Measurements from ENCODE around the gene UMPS.

The UMPS gene

GRCh38 chr3:124699051-124699450 is 31.2 kb upstream of the UMPS start:
- no peak for TF ChIP-seq CTCF (IDR thresholded peaks at IDR 0.05)

- TF ChIP-seq CTCF (IDR thresholded peaks at IDR 0.05) = no peak
These were observed 30.4 kb upstream of the UMPS start for GRCh38 chr3:124699686-124700396.

- TF ChIP-seq CTCF (IDR thresholded peaks at IDR 0.05) = no peak
These were observed 29.2 kb upstream of the UMPS start for GRCh38 chr3:124700880-124701684.

- TF ChIP-seq CTCF (IDR thresholded peaks at IDR 0.05) = no peak
These were observed 28.6 kb upstream of the UMPS start for GRCh38 chr3:124701687-124702086.

GRCh38 chr3:124702950-124703349 is 27.3 kb upstream of the UMPS start:
- TF ChIP-seq CTCF (IDR thresholded peaks at IDR 0.05) = no peak

GRCh38 chr3:124705552-124705951 is 24.7 kb upstream of the UMPS start:
- TF ChIP-seq CTCF (IDR thresholded peaks at IDR 0.05) = no peak

GRCh38 chr3:124707656-124708062 is 22.6 kb upstream of the UMPS start:
- no peak for TF ChIP-seq CTCF (IDR thresholded peaks at IDR 0.05)
